ENCODE results near the gene FADS1.

FADS1 gene

GRCh38 chr11:61854206-61854895 is 37.5 kb upstream of the FADS1 start:
- H3K9me3 ChIP-seq = no peaks in the 10 kb centered on the region
- H3K27me3 ChIP-seq = no peaks in the 10 kb centered on the region
- TF ChIP-seq, protein P1, sequence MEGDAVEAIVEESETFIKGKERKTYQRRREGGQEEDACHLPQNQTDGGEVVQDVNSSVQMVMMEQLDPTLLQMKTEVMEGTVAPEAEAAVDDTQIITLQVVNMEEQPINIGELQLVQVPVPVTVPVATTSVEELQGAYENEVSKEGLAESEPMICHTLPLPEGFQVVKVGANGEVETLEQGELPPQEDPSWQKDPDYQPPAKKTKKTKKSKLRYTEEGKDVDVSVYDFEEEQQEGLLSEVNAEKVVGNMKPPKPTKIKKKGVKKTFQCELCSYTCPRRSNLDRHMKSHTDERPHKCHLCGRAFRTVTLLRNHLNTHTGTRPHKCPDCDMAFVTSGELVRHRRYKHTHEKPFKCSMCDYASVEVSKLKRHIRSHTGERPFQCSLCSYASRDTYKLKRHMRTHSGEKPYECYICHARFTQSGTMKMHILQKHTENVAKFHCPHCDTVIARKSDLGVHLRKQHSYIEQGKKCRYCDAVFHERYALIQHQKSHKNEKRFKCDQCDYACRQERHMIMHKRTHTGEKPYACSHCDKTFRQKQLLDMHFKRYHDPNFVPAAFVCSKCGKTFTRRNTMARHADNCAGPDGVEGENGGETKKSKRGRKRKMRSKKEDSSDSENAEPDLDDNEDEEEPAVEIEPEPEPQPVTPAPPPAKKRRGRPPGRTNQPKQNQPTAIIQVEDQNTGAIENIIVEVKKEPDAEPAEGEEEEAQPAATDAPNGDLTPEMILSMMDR (IDR thresholded peaks at IDR 0.05) = no peak
- no peak overlapping the region for H3K4me3 ChIP-seq
- no peak overlapping the region for H3K27ac ChIP-seq
- no peak for DNase-seq
- intact Hi-C loops (cut with DNase I; ENCODE audit: low total_unique reads) = no loop called here
- H3K4me1 ChIP-seq = peaks cover 0 to 6% (median 0%) of the 10 kb centered on the region in 4 donors
- H3K36me3 ChIP-seq = peaks cover 38 to 69% (median 52%) of the 10 kb centered on the region in 3 donors

GRCh38 chr11:61853698-61854169 is 36.9 kb upstream of the FADS1 start:
- no peak for DNase-seq
- Histone ChIP-seq H3K9me3 (no peaks in the 10 kb centered on the region), H3K36me3 (peaks cover 39 to 69% (median 52%) of the 10 kb centered on the region in 3 donors), H3K27me3 (no peaks in the 10 kb centered on the region), H3K4me1 (peaks cover 0 to 6% (median 0%) of the 10 kb centered on the region in 4 donors), H3K27ac (no peak overlapping the region), H3K4me3 (no peak overlapping the region)
- TF ChIP-seq, protein P1 (IDR thresholded peaks at IDR 0.05) = no peak
- intact Hi-C loops (cut with DNase I; ENCODE audit: low total_unique reads) = no loop called here

DNA sequence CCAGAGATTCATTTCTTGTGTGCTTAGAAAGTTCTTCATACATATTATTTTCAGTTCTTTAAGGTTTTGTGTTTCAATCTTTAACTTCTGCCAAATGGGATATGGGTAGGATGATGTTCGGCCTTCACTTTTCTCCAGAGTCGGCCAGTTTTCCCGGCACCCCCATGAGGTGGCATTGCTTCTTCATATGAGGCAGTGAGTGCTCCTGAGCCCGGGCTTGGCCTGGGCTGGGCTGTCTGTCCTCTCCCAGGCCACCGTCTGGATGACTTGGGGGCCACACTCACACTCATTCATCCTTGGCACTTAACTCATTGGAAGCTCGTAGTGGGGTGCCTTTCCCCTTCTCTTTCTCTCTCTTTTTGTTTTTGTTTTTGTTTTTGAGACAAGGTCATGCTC is 35.1 kb upstream of the FADS1 start:
- Histone ChIP-seq H3K27me3 (no peaks in the 10 kb centered on the region), H3K9me3 (no peaks in the 10 kb centered on the region), H3K27ac (peak overlapping the region; percentile 46 to 48), H3K36me3 (peaks cover 42 to 66% (median 58%) of the 10 kb centered on the region in 3 donors), H3K4me3 (no peak overlapping the region), H3K4me1 (peaks cover 0 to 6% (median 0%) of the 10 kb centered on the region in 4 donors)
- DNase-seq = no peak
- TF ChIP-seq, protein P1 (IDR thresholded peaks at IDR 0.05) = no peak
- intact Hi-C loops (cut with DNase I; ENCODE audit: low total_unique reads) = no loop called here

- H3K27me3 ChIP-seq = no peaks in the 10 kb centered on the region
- H3K9me3 ChIP-seq = no peaks in the 10 kb centered on the region
- H3K4me1 ChIP-seq = peaks cover 0 to 6% (median 0%) of the 10 kb centered on the region in 4 donors
- no peak overlapping the region for H3K4me3 ChIP-seq
- intact Hi-C loops (cut with DNase I; ENCODE audit: low total_unique reads) = no loop called here
- H3K27ac ChIP-seq = peak overlapping the region; percentile 46 to 48
- DNase-seq = peak in 1 of 2 donors; percentile 39
- peaks cover 37 to 68% (median 55%) of the 10 kb centered on the region in 3 donors for H3K36me3 ChIP-seq
- TF ChIP-seq, protein P1 (IDR thresholded peaks at IDR 0.05) = no peak
Observed at GRCh38 chr11:61851113-61851899, 34.5 kb upstream of the FADS1 start.

DNA sequence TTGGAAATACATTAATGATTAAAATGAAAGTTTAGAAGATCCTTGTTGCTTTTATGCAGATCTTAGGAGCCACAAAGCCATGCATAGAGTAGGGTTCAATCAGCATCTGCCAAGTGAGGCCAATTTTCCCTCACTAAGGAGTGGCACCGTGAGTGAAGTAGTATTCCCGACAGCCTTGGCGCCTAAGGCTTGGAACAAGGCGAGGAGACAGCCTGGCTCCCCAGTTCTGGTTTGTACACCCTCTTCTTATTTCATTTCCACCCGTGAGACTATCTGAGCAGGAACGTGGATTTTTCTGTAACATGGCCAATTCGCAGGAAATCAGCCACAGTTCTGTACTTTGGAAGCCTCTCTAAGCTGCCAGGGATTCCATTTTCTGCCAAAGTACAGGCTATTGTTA is 33.9 kb upstream of the FADS1 start:
- intact Hi-C loops (cut with DNase I; ENCODE audit: low total_unique reads) = no loop called here
- DNase-seq = no peak
- no peak overlapping the region for H3K4me3 ChIP-seq
- peak overlapping the region; percentile 46 to 48 for H3K27ac ChIP-seq
- H3K4me1 ChIP-seq = peaks cover 0 to 6% (median 0%) of the 10 kb centered on the region in 4 donors
- H3K9me3 ChIP-seq = no peaks in the 10 kb centered on the region
- TF ChIP-seq, protein P1 (IDR thresholded peaks at IDR 0.05) = no peak
- H3K27me3 ChIP-seq = no peaks in the 10 kb centered on the region
- H3K36me3 ChIP-seq = peaks cover 37 to 68% (median 56%) of the 10 kb centered on the region in 3 donors

Data from tibial artery (tissue), 4 donors.